ENCODE measurements around the gene OR51B5.
"Not testable (repeated sequence)": the region's sequence is repeated elsewhere in the genome, so short reads cannot be mapped to it uniquely, and the experiment has no call there.

Gene OR51B5

DNA sequence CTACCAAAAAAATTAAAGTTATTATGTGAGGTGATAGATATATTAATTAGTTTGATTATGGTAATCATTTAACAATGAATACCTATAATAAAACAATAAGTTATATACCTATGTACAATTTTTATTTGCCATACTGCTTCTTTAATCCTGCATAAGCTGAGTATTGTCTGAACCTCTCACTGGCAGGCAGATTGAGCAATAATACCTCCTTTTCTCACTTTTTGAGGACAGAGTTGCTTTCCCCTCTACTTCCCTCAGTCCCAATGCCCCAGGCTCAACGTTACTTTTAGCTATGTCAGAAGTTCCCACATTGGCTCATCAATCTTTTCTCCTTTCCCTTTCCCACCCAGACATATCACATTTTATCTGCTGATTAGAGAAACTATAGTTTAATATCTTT is 6.2 kb upstream of the OR51B5 start:
- peaks cover 11% of the 10 kb centered on the region for H3K27me3 Mint-ChIP-seq
- H3K4me3 Mint-ChIP-seq = no peak overlapping the region
- H3K27ac Mint-ChIP-seq = no peak overlapping the region
- no peaks in the 10 kb centered on the region for H3K36me3 Mint-ChIP-seq
- no peaks in the 10 kb centered on the region for H3K9me3 Mint-ChIP-seq
- no peak for ATAC-seq
- H3K4me1 Mint-ChIP-seq = no peaks in the 10 kb centered on the region

GRCh38 chr11:5348551-5349194 is 5.3 kb upstream of the OR51B5 start:
- H3K4me3 Mint-ChIP-seq = no peak overlapping the region
- no peaks in the 10 kb centered on the region for H3K4me1 Mint-ChIP-seq
- peaks cover 11% of the 10 kb centered on the region for H3K27me3 Mint-ChIP-seq
- H3K9me3 Mint-ChIP-seq = no peaks in the 10 kb centered on the region
- no peak for ATAC-seq
- no peaks in the 10 kb centered on the region for H3K36me3 Mint-ChIP-seq
- no peak overlapping the region for H3K27ac Mint-ChIP-seq

DNA sequence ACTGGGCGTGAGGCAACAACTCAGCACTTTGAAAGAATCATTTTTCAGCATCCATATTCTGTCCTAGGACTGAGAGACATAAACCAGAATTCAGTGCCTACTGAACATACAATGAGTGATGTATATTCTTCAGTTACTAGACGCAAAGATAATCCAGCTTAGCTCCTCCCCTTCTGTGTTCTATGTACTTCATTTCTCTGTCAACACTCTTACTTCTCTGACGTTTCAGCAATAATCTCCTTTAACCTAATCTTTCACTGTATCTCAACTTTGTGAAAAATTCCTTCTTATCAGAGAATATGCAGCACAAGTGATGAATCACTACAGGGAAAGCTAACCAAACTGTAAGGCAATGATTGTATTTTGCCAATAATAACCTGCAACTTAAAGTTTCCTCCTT is 2.5 kb upstream of the OR51B5 start:
- Mint-ChIP-seq H3K27me3 (peaks cover 11% of the 10 kb centered on the region), H3K9me3 (no peaks in the 10 kb centered on the region), H3K27ac (no peak overlapping the region), H3K36me3 (no peaks in the 10 kb centered on the region), H3K4me1 (no peaks in the 10 kb centered on the region), H3K4me3 (no peak overlapping the region)
- no peak for ATAC-seq

GRCh38 chr11:5339771-5340322 is 3.5 kb downstream of the OR51B5 start:
- no peaks in the 10 kb centered on the region for H3K9me3 Mint-ChIP-seq
- no peak overlapping the region for H3K27ac Mint-ChIP-seq
- no peaks in the 10 kb centered on the region for H3K4me1 Mint-ChIP-seq
- ATAC-seq = no peak
- H3K4me3 Mint-ChIP-seq = no peak overlapping the region
- H3K36me3 Mint-ChIP-seq = no peaks in the 10 kb centered on the region
- no peaks in the 10 kb centered on the region for H3K27me3 Mint-ChIP-seq

GRCh38 chr11:5337253-5337652 is 6.1 kb downstream of the OR51B5 start:
- H3K27me3 Mint-ChIP-seq, H3K27ac Mint-ChIP-seq, ATAC-seq, H3K4me1 Mint-ChIP-seq, H3K36me3 Mint-ChIP-seq, H3K9me3 Mint-ChIP-seq, H3K4me3 Mint-ChIP-seq: not testable (repeated sequence)

DNA sequence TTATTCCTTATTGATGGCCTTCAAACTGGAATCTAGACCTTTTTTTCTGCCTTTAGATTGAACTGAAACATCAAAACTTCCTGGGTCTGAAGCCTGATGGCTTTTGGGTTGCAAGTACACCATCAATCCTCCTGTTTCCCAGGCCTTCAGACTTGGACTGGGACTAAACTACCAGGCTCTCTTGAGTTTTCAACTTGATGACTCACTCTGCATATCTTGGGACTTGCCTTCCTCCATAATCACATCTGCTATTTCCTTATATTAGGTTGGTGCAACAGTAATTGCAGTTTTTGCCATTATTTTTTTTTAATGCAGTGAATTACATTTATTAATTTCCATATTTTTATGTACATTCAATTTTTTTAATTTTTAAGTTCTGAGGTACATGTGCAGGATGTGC is 7.0 kb downstream of the OR51B5 start:
- H3K27me3 Mint-ChIP-seq = no peaks in the 10 kb centered on the region
- no peaks in the 10 kb centered on the region for H3K36me3 Mint-ChIP-seq
- no peak overlapping the region for H3K4me3 Mint-ChIP-seq
- no peak overlapping the region for H3K27ac Mint-ChIP-seq
- ATAC-seq = no peak
- no peaks in the 10 kb centered on the region for H3K4me1 Mint-ChIP-seq
- H3K9me3 Mint-ChIP-seq = no peaks in the 10 kb centered on the region

DNA sequence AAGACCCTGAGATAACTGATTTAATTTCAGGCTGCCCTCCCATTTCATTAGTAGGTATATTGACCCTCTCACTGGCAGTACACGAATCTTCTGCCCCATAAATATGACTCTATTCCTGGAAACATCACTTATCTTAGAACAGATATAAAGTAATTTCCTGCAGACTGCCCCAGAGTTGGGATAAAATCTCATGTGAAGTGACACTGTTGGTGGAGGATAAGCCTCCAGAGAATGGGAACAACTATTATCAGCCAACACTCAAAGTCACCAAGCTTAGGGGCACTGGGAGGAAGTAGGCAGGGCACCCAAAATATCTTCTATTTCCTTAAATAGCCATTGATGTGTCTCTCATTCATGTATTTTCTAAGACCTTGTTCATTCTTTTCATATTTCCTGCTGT is 8.2 kb downstream of the OR51B5 start:
- H3K4me1 Mint-ChIP-seq = no peaks in the 10 kb centered on the region
- H3K9me3 Mint-ChIP-seq = no peaks in the 10 kb centered on the region
- no peak overlapping the region for H3K27ac Mint-ChIP-seq
- no peaks in the 10 kb centered on the region for H3K36me3 Mint-ChIP-seq
- H3K27me3 Mint-ChIP-seq = no peaks in the 10 kb centered on the region
- no peak for ATAC-seq
- H3K4me3 Mint-ChIP-seq = no peak overlapping the region

- Mint-ChIP-seq H3K4me3 (no peak within 1 kb of the TSS), H3K27me3 (no peaks in the 10 kb centered on the region), H3K4me1 (no peaks in the 10 kb centered on the region), H3K9me3 (no peaks in the 10 kb centered on the region), H3K36me3 (no peaks in the 10 kb centered on the region), H3K27ac (no peak within 1 kb of the TSS)
- no peak for ATAC-seq
Observed at GRCh38 chr11:5324197-5324596, 19.1 kb downstream of the OR51B5 start, which contains the start of gene OR51B2. Gene OR51B2, minus strand, starts transcription at chr11:5324297. Its CDS starts 0 bp downstream, at chr11:5324297.

- H3K27ac Mint-ChIP-seq = no peak overlapping the region
- H3K4me3 Mint-ChIP-seq = no peak overlapping the region
- H3K9me3 Mint-ChIP-seq = no peaks in the 10 kb centered on the region
- H3K36me3 Mint-ChIP-seq = no peaks in the 10 kb centered on the region
- ATAC-seq = no peak
- H3K4me1 Mint-ChIP-seq = no peaks in the 10 kb centered on the region
- no peaks in the 10 kb centered on the region for H3K27me3 Mint-ChIP-seq
Observed at GRCh38 chr11:5317292-5317691, 26.0 kb downstream of the OR51B5 start.

- not testable (repeated sequence) for H3K4me1 Mint-ChIP-seq, H3K36me3 Mint-ChIP-seq, H3K9me3 Mint-ChIP-seq, H3K4me3 Mint-ChIP-seq, H3K27ac Mint-ChIP-seq, ATAC-seq, H3K27me3 Mint-ChIP-seq
Observed at GRCh38 chr11:5313326-5314023, 29.8 kb downstream of the OR51B5 start.

DNA sequence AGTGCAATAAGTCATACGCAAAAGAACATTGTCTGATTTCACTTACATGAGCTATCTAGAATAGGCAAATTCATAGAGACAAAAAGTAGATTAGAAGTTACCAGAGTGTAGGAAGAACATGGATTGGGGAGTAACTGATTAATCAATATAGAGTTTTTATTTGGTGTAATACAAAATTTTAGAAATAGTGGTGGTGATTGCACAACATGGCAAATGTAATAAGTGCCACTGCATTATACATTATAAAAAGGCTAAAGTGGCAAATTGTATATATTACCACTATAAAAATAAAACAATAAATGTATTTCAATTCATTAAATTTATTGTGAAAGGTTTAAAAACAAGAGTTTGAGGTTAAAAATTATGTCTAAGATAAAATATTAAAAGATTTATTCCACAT is 32.9 kb downstream of the OR51B5 start:
- H3K4me1 Mint-ChIP-seq = no peaks in the 10 kb centered on the region
- peaks cover 9% of the 10 kb centered on the region for H3K27me3 Mint-ChIP-seq
- no peak for ATAC-seq
- H3K9me3 Mint-ChIP-seq = no peaks in the 10 kb centered on the region
- no peaks in the 10 kb centered on the region for H3K36me3 Mint-ChIP-seq
- no peak overlapping the region for H3K4me3 Mint-ChIP-seq
- H3K27ac Mint-ChIP-seq = no peak overlapping the region

- Mint-ChIP-seq H3K4me3 (no peak overlapping the region), H3K27me3 (peaks cover 9% of the 10 kb centered on the region), H3K36me3 (no peaks in the 10 kb centered on the region), H3K27ac (no peak overlapping the region), H3K4me1 (no peaks in the 10 kb centered on the region), H3K9me3 (no peaks in the 10 kb centered on the region)
- ATAC-seq = no peak
Observed at GRCh38 chr11:5307256-5308019, 35.9 kb downstream of the OR51B5 start.

DNA sequence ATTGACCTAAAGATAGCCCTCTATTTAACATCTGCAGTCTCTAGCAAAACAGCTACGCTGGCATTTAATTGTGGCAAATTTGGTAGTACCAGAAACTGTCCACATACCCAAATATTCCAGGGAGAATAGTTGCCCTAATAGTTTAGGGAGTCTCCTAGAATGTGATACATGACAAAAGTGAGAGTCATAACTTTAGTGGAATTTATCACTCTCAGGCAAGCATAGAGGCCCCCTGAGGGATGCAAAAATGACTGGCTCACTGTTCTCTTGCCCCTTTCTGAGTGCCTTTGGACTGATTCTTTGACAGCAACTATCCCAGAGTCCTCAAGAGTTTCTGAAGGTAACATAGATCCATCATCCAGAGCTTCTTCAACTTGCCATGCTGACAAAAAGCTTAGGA is 39.3 kb downstream of the OR51B5 start:
- ATAC-seq = no peak
- no peaks in the 10 kb centered on the region for H3K36me3 Mint-ChIP-seq
- no peaks in the 10 kb centered on the region for H3K9me3 Mint-ChIP-seq
- no peak overlapping the region for H3K27ac Mint-ChIP-seq
- H3K27me3 Mint-ChIP-seq = peaks cover 9% of the 10 kb centered on the region
- H3K4me3 Mint-ChIP-seq = no peak overlapping the region
- H3K4me1 Mint-ChIP-seq = no peaks in the 10 kb centered on the region

GRCh38 chr11:5303626-5304025 is 39.7 kb downstream of the OR51B5 start:
- H3K27ac Mint-ChIP-seq = no peak overlapping the region
- no peak overlapping the region for H3K4me3 Mint-ChIP-seq
- no peaks in the 10 kb centered on the region for H3K4me1 Mint-ChIP-seq
- ATAC-seq = no peak
- H3K36me3 Mint-ChIP-seq = no peaks in the 10 kb centered on the region
- peaks cover 9% of the 10 kb centered on the region for H3K27me3 Mint-ChIP-seq
- H3K9me3 Mint-ChIP-seq = no peaks in the 10 kb centered on the region

DNA sequence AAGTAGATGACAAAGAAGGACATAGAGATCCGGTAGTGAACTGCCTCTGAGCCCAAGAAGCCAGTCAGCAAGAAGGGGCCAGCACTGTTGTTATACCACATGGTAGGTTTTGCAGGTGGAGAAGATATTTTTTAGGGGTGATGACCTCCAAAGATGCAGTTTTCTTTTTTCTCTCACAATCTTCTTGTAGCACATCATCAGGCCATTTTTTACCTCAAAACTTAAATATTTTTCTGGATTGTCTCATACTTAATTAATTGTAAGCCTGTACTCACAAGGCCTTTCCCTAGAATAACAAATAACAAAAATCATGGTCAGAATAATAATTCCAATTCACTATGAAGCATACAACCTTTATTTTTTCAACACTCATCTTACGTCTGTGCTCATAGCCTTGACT is 41.5 kb downstream of the OR51B5 start, which contains the start of gene OR51B4:
TSS of gene OR51B4 (minus strand) at position 101 of the 400 bp plus-strand sequence. CDS start at position 101, 0 bp downstream.
- Mint-ChIP-seq H3K27me3 (peaks cover 13% of the 10 kb centered on the region), H3K4me1 (no peaks in the 10 kb centered on the region), H3K9me3 (no peaks in the 10 kb centered on the region), H3K4me3 (no peak within 1 kb of the TSS), H3K27ac (no peak within 1 kb of the TSS), H3K36me3 (no peaks in the 10 kb centered on the region)
- ATAC-seq = no peak
